KMS-11 (cell line): Measurements from ENCODE around the gene TEAD2.

Experiments
- H2AFZ ChIP-seq: fragments of 200-600 bp; sonication (generic); 2 replicates; pipeline ENCODE4 v1.6.1; 2016; ENCODE audit warnings: antibody characterized with exemption, mixed run types, low read depth
- H3K27ac ChIP-seq: fragments of 200-600 bp; sonication (generic); 2 replicates; pipeline ENCODE4 v1.6.1; 2016; ENCODE audit warnings: mild to moderate bottlenecking, mixed run types
- H3K27me3 ChIP-seq: fragments of 200-600 bp; sonication (generic); 2 replicates; pipeline ENCODE4 v1.6.1; 2017; ENCODE audit warnings: mild to moderate bottlenecking, low read depth, mixed run types, moderate library complexity; ENCODE audit not compliant: insufficient read depth
- H3K36me3 ChIP-seq: fragments of 200-600 bp; sonication (generic); 2 replicates; pipeline ENCODE4 v1.6.1; 2017; ENCODE audit warnings: mild to moderate bottlenecking, mixed run types; ENCODE audit not compliant: insufficient read depth
- H3K4me1 ChIP-seq: fragments of 200-600 bp; sonication (generic); 2 replicates; pipeline ENCODE4 v1.6.1; 2016; ENCODE audit warnings: mild to moderate bottlenecking, low read depth, mixed run types; ENCODE audit not compliant: poor library complexity, severe bottlenecking
- H3K4me2 ChIP-seq: fragments of 200-600 bp; sonication (generic); 2 replicates; pipeline ENCODE4 v1.7.0; 2016; ENCODE audit warnings: mild to moderate bottlenecking, mixed run types
- H3K4me3 ChIP-seq: fragments of 200-600 bp; sonication (generic); IDR thresholded peaks from 2 replicates; pipeline ENCODE4 v1.6.1; 2017; ENCODE audit warnings: low read depth, low read length, mixed read lengths; ENCODE audit not compliant: insufficient read depth
- H3K79me2 ChIP-seq: fragments of 200-600 bp; sonication (generic); 2 replicates; pipeline ENCODE4 v1.6.1; 2016; ENCODE audit warnings: low read depth, mixed run types; ENCODE audit not compliant: insufficient read depth
- H3K9ac ChIP-seq: fragments of 200-600 bp; sonication (generic); 2 replicates; pipeline ENCODE4 v1.6.1; 2016; ENCODE audit warnings: mild to moderate bottlenecking, mixed run types
- H4K20me1 ChIP-seq: fragments of 200-600 bp; sonication (generic); 2 replicates; pipeline ENCODE4 v1.6.1; 2016; ENCODE audit warnings: mild to moderate bottlenecking, mixed run types; ENCODE audit not compliant: insufficient read depth
- TF ChIP-seq, protein P1 (sequence below): fragments of 200-600 bp; sonication (generic); conservative IDR thresholded peaks from 2 replicates; pipeline ENCODE4 v1.6.1; 2017; ENCODE audit warnings: low read depth, mild to moderate bottlenecking, antibody characterized with exemption, low read length, moderate library complexity, mixed read lengths

Gene TEAD2

GRCh38 chr19:49363268-49364082 lies 1.3 kb upstream of the TEAD2 start, which contains the start of gene DKKL1:
Gene DKKL1, plus strand, starts transcription at chr19:49363877. Its CDS starts 122 bp downstream, at chr19:49363999.
- no peak within 1 kb of the TSS for H3K4me3 ChIP-seq
- H3K79me2 ChIP-seq, result no peaks in the 10 kb centered on the region
- TF ChIP-seq, protein P1, sequence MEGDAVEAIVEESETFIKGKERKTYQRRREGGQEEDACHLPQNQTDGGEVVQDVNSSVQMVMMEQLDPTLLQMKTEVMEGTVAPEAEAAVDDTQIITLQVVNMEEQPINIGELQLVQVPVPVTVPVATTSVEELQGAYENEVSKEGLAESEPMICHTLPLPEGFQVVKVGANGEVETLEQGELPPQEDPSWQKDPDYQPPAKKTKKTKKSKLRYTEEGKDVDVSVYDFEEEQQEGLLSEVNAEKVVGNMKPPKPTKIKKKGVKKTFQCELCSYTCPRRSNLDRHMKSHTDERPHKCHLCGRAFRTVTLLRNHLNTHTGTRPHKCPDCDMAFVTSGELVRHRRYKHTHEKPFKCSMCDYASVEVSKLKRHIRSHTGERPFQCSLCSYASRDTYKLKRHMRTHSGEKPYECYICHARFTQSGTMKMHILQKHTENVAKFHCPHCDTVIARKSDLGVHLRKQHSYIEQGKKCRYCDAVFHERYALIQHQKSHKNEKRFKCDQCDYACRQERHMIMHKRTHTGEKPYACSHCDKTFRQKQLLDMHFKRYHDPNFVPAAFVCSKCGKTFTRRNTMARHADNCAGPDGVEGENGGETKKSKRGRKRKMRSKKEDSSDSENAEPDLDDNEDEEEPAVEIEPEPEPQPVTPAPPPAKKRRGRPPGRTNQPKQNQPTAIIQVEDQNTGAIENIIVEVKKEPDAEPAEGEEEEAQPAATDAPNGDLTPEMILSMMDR, result no peak
- no peak within 1 kb of the TSS for H3K9ac ChIP-seq
- peak within 1 kb of the TSS; percentile 83 for H3K4me2 ChIP-seq
- peaks cover 13% of the 10 kb centered on the region for H3K4me1 ChIP-seq
- no peaks in the 10 kb centered on the region for H4K20me1 ChIP-seq
- peaks cover 75% of the 10 kb centered on the region for H3K27me3 ChIP-seq
- no peaks in the 10 kb centered on the region for H3K36me3 ChIP-seq
- H2AFZ ChIP-seq, result peak within 1 kb of the TSS; percentile 67; the same call in 1 of the 2 replicates
- no peak within 1 kb of the TSS for H3K27ac ChIP-seq

DNA sequence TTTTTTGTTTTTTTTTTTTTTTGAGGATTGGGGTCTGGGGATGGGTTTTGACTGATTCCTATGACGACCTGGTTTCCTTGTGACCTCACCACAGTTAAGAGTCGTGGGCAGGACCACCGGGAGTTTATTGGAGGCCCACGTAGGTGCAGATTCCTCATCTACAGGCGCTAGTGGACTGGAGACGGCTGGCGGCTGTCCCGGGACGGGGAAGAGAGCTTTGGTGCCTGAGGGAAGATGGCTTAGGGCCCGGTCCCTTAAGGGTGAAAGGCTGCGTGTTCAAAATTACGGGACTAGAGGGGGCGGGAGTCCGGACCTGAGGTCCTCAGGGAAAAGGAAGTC lies 682 bp upstream of the TEAD2 start:
- Histone ChIP-seq H4K20me1 (no peaks in the 10 kb centered on the region), H3K4me2 (peak overlapping the region; percentile 18; the same call in 1 of the 2 replicates), H3K9ac (no peak overlapping the region), H3K4me1 (peaks cover 13% of the 10 kb centered on the region), H3K27ac (no peak overlapping the region), H3K79me2 (no peaks in the 10 kb centered on the region), H2AFZ (peak overlapping the region; percentile 19; the same call in 1 of the 2 replicates), H3K36me3 (no peaks in the 10 kb centered on the region), H3K27me3 (peaks cover 75% of the 10 kb centered on the region), H3K4me3 (no peak overlapping the region)
- TF ChIP-seq, protein P1, result no peak

DNA sequence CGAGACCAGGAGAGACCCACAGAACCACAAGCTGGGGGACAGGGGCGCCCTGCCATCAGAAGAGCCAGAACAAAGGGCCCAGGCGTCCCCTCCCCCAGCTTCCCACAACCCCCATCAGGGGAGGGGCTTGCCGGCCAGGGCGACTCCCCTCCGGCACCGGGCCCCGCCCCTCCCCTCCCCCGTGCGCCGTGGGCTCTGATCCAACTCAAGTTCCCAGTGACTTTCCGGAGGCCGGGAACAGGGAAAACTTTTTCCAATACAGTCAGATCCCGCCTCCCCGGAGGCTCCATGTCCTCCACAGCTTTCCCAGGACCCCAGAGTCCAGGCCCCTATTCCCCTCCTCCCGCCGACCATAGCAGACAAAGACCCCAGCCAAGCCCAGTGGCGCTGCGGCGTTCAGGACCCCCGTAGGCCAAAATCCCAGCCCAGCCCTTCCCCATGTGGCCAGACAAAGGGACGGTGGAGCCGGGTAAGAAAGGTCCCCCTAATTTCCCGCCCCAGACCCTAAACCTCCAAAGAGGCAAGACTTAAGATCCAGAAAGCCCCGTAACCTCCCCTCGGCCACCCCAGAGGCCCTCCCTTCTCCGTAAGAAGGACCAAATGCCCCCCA lies 673 bp downstream of the TEAD2 start:
- H3K27me3 ChIP-seq, result peaks cover 84% of the 10 kb centered on the region

GRCh38 chr19:49359851-49360820 lies 2.1 kb downstream of the TEAD2 start:
- TF ChIP-seq, protein P1, result no peak
- Histone ChIP-seq H3K27ac (no peak overlapping the region), H4K20me1 (no peaks in the 10 kb centered on the region), H3K4me3 (no peak overlapping the region), H3K9ac (no peak overlapping the region), H3K4me2 (no peak overlapping the region), H3K79me2 (no peaks in the 10 kb centered on the region), H3K4me1 (peaks cover 9% of the 10 kb centered on the region), H2AFZ (no peak overlapping the region), H3K36me3 (no peaks in the 10 kb centered on the region), H3K27me3 (peaks cover 97% of the 10 kb centered on the region)

More for the DNA sequence above, 673 bp downstream of the TEAD2 start:
- H3K4me1 ChIP-seq, result peaks cover 9% of the 10 kb centered on the region
- H3K4me2 ChIP-seq, result no peak overlapping the region
- no peak overlapping the region for H2AFZ ChIP-seq
- no peak overlapping the region for H3K9ac ChIP-seq
- H3K4me3 ChIP-seq, result no peak overlapping the region
- no peaks in the 10 kb centered on the region for H4K20me1 ChIP-seq
- H3K79me2 ChIP-seq, result no peaks in the 10 kb centered on the region
- no peak overlapping the region for H3K27ac ChIP-seq
- TF ChIP-seq, protein P1, result no peak
- no peaks in the 10 kb centered on the region for H3K36me3 ChIP-seq
